Posterior cingulate gyrus (tissue), 11 donors: ENCODE measurements around the gene ZSWIM9.

Source experiments
- DNase-seq, 10 donors: peaks; one replicate each; pipeline versions ENCODE4 v3.0.0 to v3.0.0-alpha.2; 2020 to 2021; ENCODE audit warnings: mixed read lengths in 3 of 10
- intact Hi-C: fragments of 100-400 bp; cut with DNase I; formaldehyde crosslinking; loops from one replicate; pipeline ENCODE4 v1.15.1; 2023

The ZSWIM9 gene

DNA sequence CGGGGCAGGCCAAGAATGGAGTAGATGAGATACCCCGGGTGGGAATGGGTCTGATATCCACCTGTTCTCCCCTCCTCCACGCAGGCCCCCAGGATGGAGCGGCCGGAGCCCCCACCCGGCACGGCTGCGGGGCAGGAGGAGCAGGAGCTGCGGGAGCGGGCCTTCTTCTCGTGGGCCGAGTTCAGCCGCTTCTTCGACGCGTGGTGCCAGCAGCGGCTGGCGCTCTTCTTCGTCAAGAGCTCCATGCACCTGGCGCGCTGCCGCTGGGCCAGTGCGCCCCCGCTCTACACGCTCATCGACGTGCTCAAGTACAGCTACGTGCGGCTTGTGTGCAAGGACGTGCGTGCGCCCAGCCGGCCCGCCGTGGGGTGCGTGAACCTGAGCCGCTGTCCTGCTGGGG, 1.2 kb downstream of the ZSWIM9 start:
- DNase-seq = peak in 2 of 10 donors; percentile 73 to 79
- intact Hi-C loops = loop anchor here (10.0 kb wide), 1 partner anchor 83 kb away; the partner anchor contains the start of gene CARD8

DNA sequence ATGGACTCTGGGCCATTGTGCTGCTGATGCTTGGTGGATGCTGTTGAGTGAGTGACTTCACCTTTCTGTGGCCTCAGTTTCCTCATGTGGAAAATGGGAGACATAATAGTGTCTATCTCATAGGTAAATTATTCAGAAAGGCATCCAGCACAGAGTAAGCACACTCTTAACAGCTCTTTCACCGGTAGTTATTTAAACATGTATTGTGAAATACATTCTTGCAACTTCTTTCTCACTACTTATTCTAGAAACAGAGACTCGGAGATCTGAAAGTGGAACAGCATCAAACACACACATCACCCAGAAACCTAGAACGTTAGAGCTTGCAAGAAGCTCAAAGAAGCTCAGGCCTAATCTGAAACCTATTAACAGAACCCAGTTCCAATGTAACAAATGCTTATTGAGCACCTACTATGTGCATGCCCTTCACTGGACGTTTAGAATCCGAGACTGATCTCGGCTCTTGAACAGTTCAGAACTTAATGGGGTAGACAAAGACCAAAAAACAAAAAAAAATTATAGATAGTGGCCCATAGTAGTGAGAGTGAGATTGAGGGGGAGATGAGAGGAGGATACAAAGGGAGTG, 4.1 kb downstream of the ZSWIM9 start:
- intact Hi-C loops = loop anchor here (10.0 kb wide), 1 partner anchor 80 kb away; the partner anchor contains the start of gene CARD8
- peak in 1 of 10 donors; percentile 4 for DNase-seq

DNA sequence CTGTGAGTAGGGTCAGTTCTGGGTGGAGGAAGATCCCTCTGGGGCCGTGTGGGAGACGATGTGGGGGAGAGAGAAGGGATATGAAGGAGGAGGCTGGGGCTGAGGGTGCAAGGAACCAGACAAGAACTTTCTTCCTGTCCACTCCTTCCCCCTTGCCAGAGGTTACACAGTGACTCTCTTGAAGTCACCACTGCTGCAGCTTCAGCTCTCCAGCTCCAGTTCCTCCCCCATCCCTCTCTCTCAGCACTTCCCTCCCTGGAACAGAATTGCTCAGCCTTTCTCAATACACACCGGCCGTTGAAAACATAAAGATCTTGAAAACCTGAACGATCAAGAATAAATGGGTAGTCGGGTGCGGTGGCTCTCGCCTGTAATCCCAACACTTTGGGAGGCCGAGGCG, 5.1 kb downstream of the ZSWIM9 start:
- intact Hi-C loops = loop anchor here (10.0 kb wide), 1 partner anchor 79 kb away; the partner anchor contains the start of gene CARD8

DNA sequence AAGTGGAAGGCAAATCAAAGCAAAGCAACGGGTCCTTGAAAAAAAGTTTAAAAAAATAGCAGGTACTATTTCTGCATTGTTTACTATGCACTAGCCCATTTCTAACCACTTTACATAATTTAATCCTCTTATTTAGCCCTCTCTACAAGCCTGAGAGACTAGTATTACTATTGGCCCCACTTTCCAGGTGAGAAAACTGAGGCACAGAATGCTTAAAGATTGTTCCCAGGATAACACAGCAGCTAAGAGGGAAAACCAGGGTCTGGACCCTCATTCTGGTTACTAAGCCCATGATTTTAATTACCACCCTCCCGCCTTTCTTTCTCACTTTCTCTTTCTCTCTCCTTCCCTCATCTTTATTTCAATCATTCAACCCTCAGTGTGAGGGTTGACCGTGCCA, 5.7 kb downstream of the ZSWIM9 start:
- DNase-seq = no peak
- intact Hi-C loops = loop anchor here (10.0 kb wide), 1 partner anchor 79 kb away; the partner anchor contains the start of gene CARD8

More for the DNA sequence above, 5.1 kb downstream of the ZSWIM9 start:
- no peak for DNase-seq

DNA sequence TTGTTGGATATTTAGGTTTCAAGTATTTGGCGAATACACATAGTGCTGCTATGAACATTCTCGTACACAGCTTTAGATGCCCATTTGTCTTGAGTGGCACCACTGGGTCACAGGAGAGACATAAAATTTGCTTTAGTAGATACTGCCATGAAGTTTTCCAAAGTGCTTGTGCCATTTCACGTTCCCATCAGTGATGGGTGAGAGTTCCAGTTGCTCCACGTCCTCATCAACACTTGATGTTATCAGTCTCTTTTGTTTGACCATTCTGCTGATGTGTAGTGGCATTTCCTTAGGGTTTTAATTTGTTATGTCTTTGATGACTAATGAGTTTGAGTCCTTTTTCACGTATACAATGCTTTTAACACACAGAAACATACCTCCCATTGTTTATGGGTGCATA, 11.0 kb downstream of the ZSWIM9 start:
- no peak for DNase-seq
- intact Hi-C loops = no loop called here

DNA sequence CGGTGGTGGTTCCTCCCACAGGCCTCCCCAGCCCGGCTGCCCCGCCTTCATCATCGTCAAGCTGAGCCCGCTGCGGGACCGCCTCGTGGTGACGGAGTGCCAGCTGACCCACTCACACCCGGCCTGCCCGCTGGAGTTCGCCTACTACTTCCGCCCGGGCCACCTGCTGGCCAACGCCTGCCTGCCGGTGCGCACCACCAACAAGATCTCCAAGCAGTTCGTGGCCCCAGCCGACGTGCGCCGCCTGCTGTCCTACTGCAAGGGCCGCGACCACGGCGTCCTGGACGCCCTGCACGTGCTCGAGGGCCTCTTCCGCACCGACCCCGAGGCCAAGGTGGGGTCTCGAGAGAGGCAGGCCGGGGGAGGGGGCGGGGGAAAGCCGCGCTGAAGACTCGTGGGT, 12.0 kb downstream of the ZSWIM9 start:
- intact Hi-C loops = no loop called here
- DNase-seq = peak in 1 of 10 donors; percentile 86

DNA sequence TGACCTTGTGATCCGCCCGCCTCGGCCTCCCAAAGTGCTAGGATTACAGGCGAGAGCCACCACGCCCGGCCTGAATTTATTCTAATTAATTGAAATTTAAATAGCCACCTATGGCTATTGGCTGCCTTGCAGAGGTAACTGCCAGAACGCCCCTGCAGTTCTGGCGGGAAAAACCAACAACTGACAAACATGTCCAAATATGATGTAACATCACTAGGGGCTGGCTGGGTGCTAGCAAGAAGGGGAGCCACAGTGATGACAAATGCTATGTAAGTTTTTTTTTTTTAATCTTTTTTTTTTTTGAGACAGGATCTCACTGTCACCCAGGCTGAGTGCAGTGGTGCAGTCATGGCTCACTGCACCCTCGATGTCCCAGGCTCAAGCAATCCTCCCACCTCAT, 12.9 kb downstream of the ZSWIM9 start:
- intact Hi-C loops = no loop called here
- peak in 1 of 10 donors; percentile 24 for DNase-seq

DNA sequence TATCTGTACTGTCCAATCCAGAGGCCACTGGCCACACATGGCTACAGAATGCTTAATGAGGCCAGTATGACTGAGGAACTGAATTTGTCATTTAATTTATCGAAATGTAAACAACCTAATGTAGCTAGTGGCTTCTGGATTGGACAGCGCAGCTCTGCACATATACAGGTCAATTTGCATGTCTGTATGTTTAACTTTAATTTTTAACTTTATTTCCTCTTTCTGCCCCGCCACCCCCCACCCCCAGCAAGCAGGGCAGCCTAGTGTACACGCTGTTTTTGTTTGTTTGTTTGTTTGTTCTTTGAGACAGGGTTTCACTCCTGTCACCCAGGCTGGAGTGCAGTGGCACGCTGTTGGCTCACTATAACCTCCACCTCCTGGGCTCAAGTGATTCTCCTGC, 15.5 kb downstream of the ZSWIM9 start:
- intact Hi-C loops = no loop called here
- DNase-seq = no peak

DNA sequence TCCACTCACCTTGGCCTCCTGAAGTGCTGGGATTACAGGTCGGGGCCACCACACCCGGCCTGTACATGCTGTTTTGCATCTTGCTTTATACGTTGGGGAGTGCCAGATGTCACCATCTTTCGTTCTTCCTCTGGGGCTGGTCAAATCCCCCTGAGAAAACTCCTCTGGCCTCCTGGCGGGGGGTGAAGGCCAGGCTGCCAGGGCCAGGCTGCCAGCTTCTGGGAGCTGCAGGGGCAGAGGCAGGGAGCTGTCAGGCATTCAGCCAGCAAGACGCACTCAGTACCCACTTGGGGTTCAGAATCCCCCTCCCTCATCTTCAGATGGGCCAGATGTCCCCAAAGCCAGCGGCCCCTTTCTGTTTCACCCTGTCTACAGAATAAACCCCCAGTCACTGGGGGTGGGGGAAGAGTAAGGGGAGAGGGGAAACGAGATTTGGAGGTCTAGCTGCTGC, 16.1 kb downstream of the ZSWIM9 start:
- intact Hi-C loops = no loop called here
- peak in 1 of 10 donors; percentile 50 for DNase-seq

DNA sequence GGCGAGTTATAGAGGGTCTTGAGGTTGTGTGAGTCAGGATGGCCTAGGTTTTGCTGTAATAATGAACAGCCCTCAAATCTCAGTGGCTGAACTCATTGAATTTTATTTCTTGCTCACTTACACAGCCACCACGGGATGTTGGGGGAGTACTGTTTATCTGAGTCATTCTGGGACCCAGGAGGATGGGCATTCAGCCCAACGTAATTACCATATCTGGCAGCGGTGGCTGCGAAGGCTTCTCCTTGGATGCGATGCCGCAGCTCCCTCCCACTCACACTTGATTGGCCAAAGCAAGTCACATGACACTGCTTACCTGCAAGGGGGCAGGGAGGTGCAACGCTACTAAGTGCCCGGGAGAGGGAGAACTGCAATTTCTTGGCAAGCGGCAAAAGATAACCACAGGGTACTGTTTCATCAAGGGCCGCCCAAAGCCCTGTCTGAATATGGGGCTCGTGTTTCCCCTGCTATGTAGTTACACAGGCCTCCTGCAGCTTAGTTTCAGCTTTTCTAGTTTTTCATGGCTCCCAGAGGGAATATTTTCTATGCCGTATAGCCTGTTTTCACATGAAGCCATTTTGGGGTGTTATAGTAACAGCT, 19.9 kb downstream of the ZSWIM9 start:
- intact Hi-C loops = no loop called here
- peak; percentile 66 to 97 (median 83) for DNase-seq

DNA sequence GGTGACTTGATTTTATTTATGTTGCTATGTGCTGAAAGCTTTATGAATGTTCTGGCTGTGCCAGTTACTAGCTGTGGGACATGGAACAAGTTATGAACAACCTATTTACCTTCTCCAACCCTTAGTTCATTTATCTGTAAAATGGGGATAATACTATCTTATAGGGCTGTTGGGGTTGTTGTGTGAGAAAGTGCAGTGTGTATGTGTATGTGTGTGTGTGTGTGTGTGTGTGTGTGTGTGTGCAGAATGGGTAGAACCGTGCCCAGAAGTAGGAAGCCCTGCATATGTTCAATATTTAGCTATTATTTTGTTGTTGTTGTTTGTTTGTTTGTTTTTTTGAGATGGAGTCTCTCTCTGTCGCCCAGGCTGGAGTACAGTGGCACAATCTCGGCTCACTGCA, 20.4 kb downstream of the ZSWIM9 start:
- intact Hi-C loops = no loop called here
- DNase-seq = no peak

DNA sequence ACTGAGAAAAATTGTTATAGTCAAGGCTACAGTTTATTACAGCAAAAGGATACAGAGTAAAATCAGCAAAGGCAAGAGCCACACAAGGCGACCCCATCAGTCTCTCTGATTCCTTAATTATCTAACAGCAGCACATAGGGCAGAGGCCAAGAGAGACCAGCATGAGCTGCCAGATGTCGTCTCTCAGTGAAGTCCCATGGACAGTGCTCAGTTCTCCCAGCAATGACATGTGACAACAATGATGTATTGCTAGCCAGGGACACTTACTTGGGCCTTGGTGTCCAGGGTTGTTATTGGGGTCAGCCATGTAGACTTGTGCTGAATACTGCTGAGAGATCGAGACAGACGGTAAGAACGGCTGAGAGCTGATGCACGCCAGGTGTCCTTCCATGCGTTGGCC, 22.3 kb downstream of the ZSWIM9 start:
- peak in 1 of 10 donors; percentile 65 for DNase-seq
- intact Hi-C loops = no loop called here

DNA sequence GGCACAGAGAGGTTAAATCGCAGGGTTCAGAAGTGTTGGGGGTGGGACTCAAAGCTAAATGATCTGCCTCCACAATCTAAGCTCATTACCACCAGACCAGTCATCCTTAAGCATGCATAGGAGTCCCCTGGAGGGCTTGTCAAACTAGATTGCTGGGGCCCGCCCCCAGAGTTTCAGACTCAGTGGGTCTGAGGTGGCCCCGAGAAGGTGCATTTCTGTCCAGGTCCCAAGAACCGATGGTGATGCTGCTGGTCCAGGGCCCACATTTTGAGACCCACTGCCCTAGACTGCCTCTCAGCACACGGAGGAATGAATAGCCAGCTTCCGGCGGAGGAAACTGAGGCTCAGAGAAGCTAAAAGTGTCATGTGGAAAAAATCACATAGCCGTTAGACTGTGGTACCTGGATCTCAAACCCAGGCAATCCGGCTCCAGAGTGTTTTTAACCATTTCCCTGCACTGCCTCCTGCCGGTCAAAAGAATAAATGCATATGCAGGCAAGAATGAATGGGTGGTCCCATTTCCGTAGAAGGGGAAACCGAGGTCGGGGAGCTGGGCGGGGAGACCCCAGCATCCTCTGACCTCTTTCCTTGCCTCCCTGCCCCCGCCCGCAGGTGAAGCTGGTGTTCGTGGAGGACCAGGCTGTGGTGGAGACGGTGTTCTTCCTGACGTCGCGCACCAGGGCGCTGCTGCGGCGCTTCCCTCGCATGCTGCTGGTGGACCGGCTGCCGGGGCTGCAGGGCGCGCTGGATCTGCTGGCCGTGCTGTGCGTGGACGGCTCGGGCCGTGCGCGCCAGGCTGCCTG, 23.8 kb downstream of the ZSWIM9 start:
- peak in 1 of 10 donors; percentile 62 for DNase-seq
- intact Hi-C loops = no loop called here

DNA sequence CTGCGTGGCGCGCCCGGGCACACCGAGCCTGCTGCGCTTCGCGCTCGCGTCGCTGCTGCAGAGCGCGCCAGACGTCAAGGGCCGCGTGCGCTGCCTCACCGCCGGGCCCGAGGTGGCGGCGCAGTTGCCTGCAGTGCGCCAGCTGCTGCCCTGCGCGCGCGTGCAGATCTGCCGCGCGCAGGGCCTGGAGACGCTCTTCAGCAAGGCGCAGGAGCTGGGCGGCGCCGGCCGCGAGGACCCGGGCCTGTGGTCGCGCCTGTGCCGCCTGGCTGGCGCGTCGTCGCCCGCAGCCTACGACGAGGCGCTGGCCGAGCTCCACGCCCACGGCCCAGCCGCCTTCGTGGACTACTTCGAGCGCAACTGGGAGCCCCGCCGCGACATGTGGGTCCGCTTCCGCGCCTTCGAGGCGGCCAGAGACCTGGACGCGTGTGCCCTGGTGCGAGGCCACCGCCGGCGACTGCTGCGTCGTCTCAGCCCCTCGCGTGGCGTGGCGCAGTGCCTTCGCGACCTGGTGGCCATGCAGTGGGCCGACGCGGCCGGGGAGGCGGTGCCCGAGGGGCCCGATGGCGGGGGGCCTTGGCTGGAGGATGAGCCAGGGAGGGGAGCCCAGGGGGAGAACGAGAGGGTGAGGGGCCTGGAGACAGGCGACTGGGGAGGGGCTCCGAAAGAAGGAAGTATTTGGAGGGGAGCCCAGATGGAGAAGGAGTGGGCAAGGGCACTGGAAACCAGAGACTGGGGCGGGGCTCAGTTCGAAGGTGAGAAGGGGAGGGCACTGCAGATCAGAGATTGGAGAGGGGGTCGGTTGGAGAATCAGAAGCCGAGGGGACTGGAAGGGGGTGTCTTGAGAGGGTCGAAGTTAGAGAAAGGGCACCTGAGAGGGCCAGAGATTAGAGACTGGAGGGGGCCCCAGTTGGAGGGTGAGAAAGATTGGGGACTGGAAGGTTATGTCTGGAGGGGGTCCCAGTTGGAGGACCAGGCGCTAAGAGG, 24.7 kb downstream of the ZSWIM9 start:
- intact Hi-C loops = no loop called here
- DNase-seq = peak in 1 of 10 donors; percentile 75

DNA sequence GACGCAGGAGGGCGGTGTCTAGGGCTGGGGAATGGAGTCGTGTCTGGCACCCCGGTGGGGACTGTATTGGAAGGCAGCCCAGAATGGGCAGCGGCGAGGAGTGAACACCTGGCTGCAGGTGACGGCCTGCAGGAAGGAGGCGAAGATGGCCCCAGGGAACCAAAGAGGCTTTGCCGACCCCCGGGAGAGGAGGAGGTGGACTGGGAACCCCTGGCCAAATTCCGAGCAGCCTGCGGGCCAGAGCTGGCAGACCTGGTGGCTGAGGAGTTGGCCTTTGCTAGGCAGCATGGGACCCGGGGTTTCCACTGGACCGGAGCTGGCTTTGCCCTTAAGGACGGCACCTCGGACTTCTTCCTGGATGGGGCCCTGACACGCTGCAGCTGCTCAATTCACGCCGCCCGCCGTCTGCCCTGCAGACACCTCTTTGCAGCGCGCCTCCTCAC, 25.9 kb downstream of the ZSWIM9 start:
- DNase-seq = peak in 1 of 10 donors; percentile 76
- intact Hi-C loops = no loop called here

DNA sequence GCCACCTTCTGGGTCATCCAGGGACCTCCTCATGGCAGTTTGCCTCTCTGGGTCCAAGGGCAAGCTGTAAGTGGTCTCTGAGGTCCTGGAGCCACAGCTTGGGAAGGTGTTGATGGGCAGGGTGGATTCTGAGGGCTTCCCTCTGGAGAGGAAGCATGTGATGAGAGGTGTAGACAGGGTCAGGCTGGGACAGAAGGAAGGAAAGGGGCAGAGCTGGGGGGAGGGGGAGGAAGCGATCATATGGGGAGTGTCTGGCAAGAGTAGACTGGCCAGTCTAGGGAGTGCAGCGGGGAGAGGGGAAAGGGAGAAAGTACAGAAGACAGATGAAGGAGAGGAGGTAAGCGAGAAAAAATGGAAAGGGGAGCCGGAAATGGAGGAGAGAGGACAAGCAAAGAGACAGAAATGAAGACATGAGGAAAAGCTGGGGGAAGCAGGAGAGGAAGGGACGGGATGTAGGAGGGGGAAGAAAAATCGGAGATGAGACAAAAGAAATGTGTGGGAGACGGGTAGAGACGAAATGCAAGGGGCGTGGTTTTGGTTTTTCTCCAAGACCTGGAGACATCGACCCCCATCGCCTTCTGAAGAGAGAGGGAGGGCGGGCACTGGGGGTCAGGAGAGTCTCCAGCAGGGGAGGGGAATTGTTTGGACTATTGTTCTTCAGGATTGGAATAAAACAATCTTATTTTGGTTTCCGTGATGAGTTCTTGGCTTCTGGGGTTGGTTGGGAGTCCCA, 26.6 kb downstream of the ZSWIM9 start:
- intact Hi-C loops = no loop called here
- DNase-seq = peak in 1 of 10 donors; percentile 16

DNA sequence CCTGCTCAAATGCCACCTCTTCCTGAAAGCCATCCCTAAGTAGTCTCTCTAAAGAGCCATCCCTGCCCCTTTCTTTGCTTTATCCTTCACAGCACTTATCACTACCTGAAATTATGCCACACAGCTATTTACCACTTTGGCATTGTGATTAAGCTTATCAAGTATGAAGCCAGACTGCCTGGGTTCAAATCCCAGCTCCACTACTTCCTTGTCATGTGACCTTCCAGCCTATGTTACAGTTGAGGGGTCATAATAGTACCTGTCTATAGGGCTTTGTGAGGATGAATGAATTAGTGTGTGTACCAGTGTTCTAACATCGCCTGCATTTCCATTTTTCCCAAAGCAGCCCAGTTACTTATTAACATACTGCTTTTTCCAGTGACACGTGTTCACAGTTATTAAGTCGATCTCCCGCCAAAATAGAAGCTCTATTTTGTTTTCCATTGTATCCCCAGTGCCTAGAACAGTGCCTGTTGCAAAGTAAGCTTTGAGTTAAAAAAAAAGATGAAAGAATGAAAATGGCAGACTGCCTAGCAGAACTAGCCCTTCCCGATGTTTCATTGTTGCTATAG, 32.8 kb downstream of the ZSWIM9 start:
- intact Hi-C loops = loop anchor here (1.0 to 10.0 kb wide), 2 partner anchors 33 to 51 kb away; partner anchors contain the start of genes CARD8, LIG1 and ZSWIM9

DNA sequence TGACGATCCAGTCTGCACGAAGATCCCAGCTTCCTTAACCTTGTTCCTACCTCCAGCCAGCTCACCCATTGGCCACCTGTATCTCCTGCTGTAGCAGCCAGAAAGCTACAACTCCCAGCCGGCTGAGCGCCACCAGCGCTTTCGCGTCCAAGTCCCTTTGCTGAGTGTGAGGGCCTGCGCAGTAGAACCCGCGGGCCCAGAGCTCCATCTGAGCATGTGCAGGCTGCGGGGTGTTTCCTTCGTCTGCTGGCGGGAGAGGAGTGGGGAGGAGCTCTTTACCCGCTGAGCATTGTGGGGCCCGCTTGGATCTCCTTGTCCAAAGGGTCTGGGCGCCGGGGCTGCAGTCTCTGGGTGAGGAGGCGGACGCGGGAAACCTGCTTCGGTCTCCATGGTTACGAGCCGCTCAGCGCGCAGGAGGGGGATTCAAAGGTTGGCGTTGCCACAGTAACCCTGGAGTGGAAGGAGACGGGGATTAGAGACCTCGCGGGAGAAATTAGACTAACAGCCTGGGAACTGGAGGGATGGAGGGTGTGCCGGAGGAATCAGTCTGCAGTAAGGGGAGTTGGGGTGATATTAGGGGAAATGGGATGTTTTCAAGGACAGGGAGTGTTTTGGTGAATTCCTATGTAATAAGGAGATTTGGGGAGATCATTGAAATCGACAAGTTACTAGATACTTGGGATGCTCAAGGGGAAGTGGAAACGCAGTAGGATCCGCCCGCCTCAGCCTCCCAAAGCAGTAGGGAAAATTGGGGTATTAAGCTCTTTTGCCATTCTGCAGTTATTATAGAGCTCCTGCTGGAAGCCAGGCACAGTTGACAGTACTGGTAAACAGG, 33.5 kb downstream of the ZSWIM9 start:
- intact Hi-C loops = loop anchor here (1.0 to 10.0 kb wide), 2 partner anchors 34 to 51 kb away; partner anchors contain the start of genes CARD8, LIG1 and ZSWIM9
- peak; percentile 93 to 99 (median 96) for DNase-seq

More for the DNA sequence above, 32.8 kb downstream of the ZSWIM9 start:
- no peak for DNase-seq
